ENCODE data around the gene LRRC70.

Gene LRRC70

GRCh38 chr5:62575066-62575465, 3.6 kb upstream of the LRRC70 start:
- no peak for DNase-seq

- DNase-seq: no peak
Observed at GRCh38 chr5:62575489-62575888, 3.1 kb upstream of the LRRC70 start.

GRCh38 chr5:62576570-62577170, 1.9 kb upstream of the LRRC70 start:
- no peak for DNase-seq

- DNase-seq: no peak
Observed at GRCh38 chr5:62577488-62577887, 1.1 kb upstream of the LRRC70 start.

- DNase-seq: no peak
Observed at GRCh38 chr5:62579761-62580160, 1.1 kb downstream of the LRRC70 start.

GRCh38 chr5:62581836-62582597, 3.4 kb downstream of the LRRC70 start:
- no peak for DNase-seq

- DNase-seq: no peak
Observed at GRCh38 chr5:62584391-62584790, 5.8 kb downstream of the LRRC70 start.

GRCh38 chr5:62585306-62585705, 6.7 kb downstream of the LRRC70 start:
- DNase-seq: no peak

- DNase-seq: no peak
Observed at GRCh38 chr5:62585751-62586150, 7.1 kb downstream of the LRRC70 start.

GRCh38 chr5:62587737-62588136, 9.1 kb downstream of the LRRC70 start:
- no peak for DNase-seq

- no peak for DNase-seq
Observed at GRCh38 chr5:62588668-62589067, 10.0 kb downstream of the LRRC70 start.

GRCh38 chr5:62589504-62589903, 10.9 kb downstream of the LRRC70 start:
- no peak for DNase-seq

- DNase-seq: no peak
Observed at GRCh38 chr5:62590387-62590786, 11.8 kb downstream of the LRRC70 start.

GRCh38 chr5:62592558-62592957, 13.9 kb downstream of the LRRC70 start:
- no peak for DNase-seq

- DNase-seq: no peak
Observed at GRCh38 chr5:62593331-62593730, 14.7 kb downstream of the LRRC70 start.

GRCh38 chr5:62594364-62594984, 15.9 kb downstream of the LRRC70 start:
- no peak for DNase-seq

GRCh38 chr5:62596096-62596495, 17.5 kb downstream of the LRRC70 start:
- no peak for DNase-seq

GRCh38 chr5:62596691-62597090, 18.1 kb downstream of the LRRC70 start:
- DNase-seq: no peak

GRCh38 chr5:62597314-62597713, 18.7 kb downstream of the LRRC70 start:
- no peak for DNase-seq

GRCh38 chr5:62600560-62601252, 22.1 kb downstream of the LRRC70 start:
- DNase-seq: no peak

- DNase-seq: no peak
Observed at GRCh38 chr5:62603934-62604333, 25.3 kb downstream of the LRRC70 start.

GRCh38 chr5:62605638-62606037, 27.0 kb downstream of the LRRC70 start:
- DNase-seq: no peak

- no peak for DNase-seq
Observed at GRCh38 chr5:62606878-62607277, 28.3 kb downstream of the LRRC70 start.

- no peak for DNase-seq
Observed at GRCh38 chr5:62607615-62608014, 29.0 kb downstream of the LRRC70 start.
